IPS DF 4.7 (cell line): ENCODE data around the gene PRDM9.
"Not testable (repeated sequence)": the region's sequence is repeated elsewhere in the genome, so short reads cannot be mapped to it uniquely, and the experiment has no call there.

Experiments used
- DNase-seq: peaks from one replicate; pipeline ENCODE4 v3.0.0-alpha.2; 2013; ENCODE audit warnings: low spot score; ENCODE audit errors: extremely low read depth

Gene PRDM9

DNA sequence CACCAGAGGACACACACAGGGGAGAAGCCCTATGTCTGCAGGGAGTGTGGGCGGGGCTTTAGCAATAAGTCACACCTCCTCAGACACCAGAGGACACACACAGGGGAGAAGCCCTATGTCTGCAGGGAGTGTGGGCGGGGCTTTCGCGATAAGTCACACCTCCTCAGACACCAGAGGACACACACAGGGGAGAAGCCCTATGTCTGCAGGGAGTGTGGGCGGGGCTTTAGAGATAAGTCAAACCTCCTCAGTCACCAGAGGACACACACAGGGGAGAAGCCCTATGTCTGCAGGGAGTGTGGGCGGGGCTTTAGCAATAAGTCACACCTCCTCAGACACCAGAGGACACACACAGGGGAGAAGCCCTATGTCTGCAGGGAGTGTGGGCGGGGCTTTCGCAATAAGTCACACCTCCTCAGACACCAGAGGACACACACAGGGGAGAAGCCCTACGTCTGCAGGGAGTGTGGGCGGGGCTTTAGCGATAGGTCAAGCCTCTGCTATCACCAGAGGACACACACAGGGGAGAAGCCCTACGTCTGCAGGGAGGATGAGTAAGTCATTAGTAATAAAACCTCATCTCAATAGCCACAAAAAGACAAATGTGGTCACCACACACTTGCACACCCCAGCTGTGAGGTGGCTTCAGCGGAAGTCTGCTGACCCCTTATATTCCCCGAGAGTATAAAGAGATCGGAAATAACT is 20.0 kb downstream of the PRDM9 start:
- DNase-seq: not testable (repeated sequence)

DNA sequence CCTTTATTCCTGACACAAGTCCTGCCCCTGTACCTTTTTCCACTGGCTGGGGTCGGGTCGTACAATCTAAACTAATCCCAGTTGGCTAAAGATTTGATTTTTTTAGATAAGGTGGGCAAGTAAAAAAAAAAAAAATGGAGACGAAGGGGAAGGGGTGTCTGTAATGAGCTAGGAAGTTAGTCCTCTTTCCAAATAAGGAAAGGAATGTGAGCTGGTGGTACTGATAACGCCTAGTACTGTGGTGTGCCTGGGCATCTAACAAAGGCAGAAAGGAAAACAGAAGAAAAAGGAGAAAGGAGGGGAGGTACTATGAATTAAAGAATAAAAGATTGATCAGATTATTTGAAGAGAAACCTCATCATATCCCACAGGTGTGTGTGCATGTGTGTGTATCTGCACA is 21.3 kb downstream of the PRDM9 start:
- no peak for DNase-seq

DNA sequence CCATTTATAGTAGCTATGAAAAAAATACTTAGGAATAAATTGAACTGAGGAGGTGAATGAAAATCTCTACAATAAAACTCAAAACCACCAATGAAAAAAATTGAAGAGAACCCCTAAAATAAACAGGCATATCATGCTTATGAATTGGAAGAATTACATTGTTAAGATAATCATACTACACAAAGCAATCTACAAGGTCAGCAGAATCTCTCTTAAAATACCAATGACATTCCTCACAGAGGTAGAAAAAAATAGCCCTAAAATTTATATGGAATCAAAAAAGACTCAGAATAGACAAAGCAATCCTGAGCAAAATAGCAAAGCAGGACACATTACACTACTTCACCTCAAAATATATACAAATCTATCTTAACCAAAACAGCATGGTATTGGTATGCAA is 23.2 kb downstream of the PRDM9 start:
- DNase-seq: no peak

DNA sequence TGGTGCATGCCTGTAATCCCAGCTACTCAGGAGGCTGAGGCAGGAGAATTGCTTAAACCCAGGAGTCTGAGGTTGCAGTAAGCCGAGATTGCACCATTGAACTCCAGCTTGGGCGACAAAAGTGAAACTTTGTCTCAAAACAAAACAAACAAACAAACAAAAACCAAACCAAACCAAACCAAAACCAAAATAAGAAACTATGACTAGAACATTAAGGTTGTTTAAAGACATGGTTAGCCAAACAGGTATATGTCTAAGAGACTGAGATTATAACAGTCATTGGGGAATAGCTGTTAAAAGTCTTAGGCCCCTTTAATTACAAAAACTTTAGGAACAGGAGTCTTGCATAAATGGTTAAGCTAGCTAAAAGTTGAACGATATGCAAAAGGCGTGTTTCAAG is 63.6 kb downstream of the PRDM9 start:
- DNase-seq: no peak
